Measurements from ENCODE around the gene HIVEP1. TPM values are rescaled to one million over a fixed set of nuclear protein-coding genes. Genes with fewer than 3 reads are reported as not detected.

The HIVEP1 gene
- total RNA-seq, 3 donors from 2014 or later, result 24.2 to 26.1 (median 25.8) TPM

DNA sequence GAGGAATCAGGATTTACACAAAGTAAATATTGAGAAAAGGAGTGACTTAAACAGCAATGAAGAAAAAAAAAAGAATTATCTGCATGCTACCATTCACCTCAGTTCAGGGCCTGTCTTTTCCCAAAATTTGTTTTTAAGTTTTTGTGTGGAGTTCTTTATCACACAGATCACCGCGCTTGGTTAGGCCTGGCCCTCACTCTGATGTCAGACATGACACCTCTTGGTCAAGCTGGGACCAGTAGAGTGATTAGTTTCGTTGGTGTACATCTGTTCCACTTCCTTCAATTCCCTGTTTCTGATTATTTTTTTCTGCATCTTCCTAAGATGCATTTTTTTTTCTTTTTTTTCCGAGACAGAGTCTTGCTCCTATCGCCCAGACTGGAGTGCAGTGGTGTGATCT is 34.9 kb upstream of the HIVEP1 start:
- DNase-seq, result no peak
- Mint-ChIP-seq H3K9me3 (no peaks in the 10 kb centered on the region), H3K4me1 (ENCODE audit: low read depth) (peaks cover 19% of the 10 kb centered on the region), H3K4me3 (no peak overlapping the region), H3K36me3 (ENCODE audit: insufficient read depth) (no peaks in the 10 kb centered on the region), H3K27me3 (ENCODE audit: low read depth) (no peaks in the 10 kb centered on the region)
- no peak for ATAC-seq

DNA sequence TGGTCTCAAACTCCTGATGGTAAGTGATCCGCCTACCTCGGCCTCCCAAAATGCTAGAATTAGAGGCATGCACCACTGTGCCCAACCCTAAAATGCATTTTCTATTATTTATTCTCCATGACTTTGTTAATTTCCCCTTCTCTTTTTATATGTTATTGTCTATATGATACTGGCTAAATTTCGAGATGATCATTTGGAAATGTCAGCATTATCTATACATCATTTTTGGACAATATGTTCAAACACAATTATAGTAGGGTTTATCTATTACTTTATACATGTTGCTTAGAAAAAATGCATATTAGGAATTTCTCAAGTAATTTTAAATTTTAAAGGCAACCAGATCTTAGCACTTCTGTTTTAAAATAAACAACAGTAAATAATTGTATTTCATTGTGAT is 34.4 kb upstream of the HIVEP1 start:
- DNase-seq (no peak), ATAC-seq (no peak)
- Mint-ChIP-seq H3K27me3 (ENCODE audit: low read depth) (no peaks in the 10 kb centered on the region), H3K9me3 (no peaks in the 10 kb centered on the region), H3K4me3 (no peak overlapping the region), H3K36me3 (ENCODE audit: insufficient read depth) (no peaks in the 10 kb centered on the region), H3K4me1 (ENCODE audit: low read depth) (peaks cover 19% of the 10 kb centered on the region)

DNA sequence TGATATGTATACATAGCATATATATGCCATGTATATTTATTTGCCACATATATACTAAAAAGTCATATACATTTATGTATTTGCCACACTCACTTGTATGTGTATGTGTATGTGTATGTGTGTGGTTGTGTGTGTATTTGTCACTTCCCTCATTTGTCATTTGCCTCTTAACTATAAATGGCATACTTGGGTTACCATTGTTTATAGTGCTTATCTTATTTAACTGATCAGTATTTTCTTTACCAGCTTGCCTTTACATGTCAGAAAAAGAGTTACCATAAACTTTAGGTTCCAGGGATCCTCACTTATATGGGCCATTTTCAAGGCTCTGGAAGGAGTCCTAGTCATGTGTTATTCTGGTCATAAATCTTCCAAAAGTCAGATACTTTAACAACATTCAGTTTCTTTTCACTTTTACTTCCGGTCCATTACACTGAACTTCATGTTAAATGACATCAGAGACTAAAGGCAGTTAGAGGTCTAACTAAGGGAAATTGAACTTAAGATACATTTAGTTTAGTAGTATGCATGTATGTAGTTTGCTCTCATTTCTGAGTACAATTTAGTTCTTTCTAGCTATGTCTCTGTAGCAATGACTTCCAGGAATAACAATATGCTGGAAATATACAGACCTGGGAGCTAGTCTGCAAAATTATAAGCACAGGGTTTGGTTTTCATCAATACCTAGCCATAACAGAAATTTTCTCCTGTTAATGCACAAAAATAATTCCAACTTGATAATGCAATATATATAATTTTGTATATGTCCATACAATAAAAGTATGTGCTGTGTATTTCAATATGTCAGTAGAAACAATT is 33.7 kb upstream of the HIVEP1 start:
- Mint-ChIP-seq H3K9me3 (no peaks in the 10 kb centered on the region), H3K4me3 (no peak overlapping the region), H3K27me3 (ENCODE audit: low read depth) (no peaks in the 10 kb centered on the region), H3K36me3 (ENCODE audit: insufficient read depth) (no peaks in the 10 kb centered on the region), H3K4me1 (ENCODE audit: low read depth) (peaks cover 19% of the 10 kb centered on the region)
- DNase-seq (no peak), ATAC-seq (no peak)

DNA sequence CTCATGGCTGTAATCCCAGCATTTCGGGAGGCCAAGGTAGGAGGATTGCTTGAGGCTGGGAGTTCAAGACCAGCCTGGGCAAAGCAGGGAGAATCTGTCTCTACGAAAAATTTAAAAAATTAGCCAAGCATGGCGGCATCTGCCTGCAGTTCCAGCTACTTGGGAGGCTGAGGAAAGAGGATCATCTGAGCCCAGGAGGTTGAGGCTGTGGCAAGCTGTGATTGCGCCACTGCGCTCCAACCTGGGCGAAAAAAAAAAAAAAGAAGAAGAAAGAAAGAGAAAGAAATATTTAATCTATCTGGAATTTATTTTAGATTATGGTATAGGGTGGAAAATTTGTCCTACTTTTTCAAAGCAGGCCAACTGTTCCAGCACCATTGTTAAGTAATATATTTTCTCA is 32.2 kb upstream of the HIVEP1 start:
- no peak for DNase-seq
- Mint-ChIP-seq H3K4me3 (no peak overlapping the region), H3K4me1 (ENCODE audit: low read depth) (peaks cover 18% of the 10 kb centered on the region), H3K36me3 (ENCODE audit: insufficient read depth) (no peaks in the 10 kb centered on the region), H3K27me3 (ENCODE audit: low read depth) (peaks cover under 1% of the 10 kb centered on the region), H3K9me3 (no peaks in the 10 kb centered on the region)
- no peak for ATAC-seq

DNA sequence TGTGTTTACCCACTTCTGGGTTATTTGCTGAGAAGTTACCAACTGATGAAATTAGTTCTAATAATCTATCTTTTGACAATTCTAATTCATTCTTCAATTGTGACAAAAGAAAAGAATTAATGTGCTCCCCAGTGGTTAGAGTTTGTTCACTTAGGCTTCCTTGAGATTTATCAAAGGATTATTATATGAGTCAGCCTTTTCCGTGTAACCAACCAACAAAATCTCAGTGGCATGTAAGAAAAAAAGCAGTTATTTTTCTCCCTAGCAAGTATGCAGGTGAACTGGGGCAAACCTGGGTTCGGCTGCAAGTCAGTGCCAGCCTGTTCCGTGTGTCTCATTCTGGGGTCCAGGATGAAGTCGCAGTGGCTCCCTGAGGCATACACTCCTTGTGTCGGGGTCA is 28.8 kb upstream of the HIVEP1 start:
- DNase-seq (no peak), ATAC-seq (no peak)
- H3K36me3 Mint-ChIP-seq (ENCODE audit: insufficient read depth), result no peaks in the 10 kb centered on the region
- H3K4me1 Mint-ChIP-seq (ENCODE audit: low read depth), result peaks cover 2% of the 10 kb centered on the region
- H3K4me3 Mint-ChIP-seq, result no peak overlapping the region
- no peaks in the 10 kb centered on the region for H3K9me3 Mint-ChIP-seq
- H3K27me3 Mint-ChIP-seq (ENCODE audit: low read depth), result peaks cover 3% of the 10 kb centered on the region

DNA sequence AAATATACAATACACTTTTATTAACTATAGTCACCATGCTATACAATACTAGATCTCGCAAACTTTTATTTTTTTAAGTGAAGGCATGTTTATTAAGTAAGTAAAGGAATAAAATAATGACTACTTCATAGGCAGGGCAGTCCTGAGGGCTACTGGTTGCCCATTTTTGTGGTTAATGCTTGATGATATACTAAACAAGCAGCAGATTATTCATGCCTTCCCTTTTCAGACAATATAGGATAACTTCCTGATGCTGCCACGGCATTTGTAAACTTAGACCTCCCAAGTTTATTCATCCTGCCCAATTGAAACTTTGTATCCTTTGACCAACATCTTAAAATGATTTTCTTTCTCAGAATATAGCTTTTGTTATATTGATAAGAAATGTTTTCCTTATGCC is 24.7 kb upstream of the HIVEP1 start:
- no peak for ATAC-seq
- Mint-ChIP-seq H3K9me3 (no peaks in the 10 kb centered on the region), H3K4me3 (no peak overlapping the region), H3K36me3 (ENCODE audit: insufficient read depth) (no peaks in the 10 kb centered on the region), H3K4me1 (ENCODE audit: low read depth) (peaks cover 3% of the 10 kb centered on the region), H3K27me3 (ENCODE audit: low read depth) (peaks cover 4% of the 10 kb centered on the region)
- DNase-seq, result no peak

DNA sequence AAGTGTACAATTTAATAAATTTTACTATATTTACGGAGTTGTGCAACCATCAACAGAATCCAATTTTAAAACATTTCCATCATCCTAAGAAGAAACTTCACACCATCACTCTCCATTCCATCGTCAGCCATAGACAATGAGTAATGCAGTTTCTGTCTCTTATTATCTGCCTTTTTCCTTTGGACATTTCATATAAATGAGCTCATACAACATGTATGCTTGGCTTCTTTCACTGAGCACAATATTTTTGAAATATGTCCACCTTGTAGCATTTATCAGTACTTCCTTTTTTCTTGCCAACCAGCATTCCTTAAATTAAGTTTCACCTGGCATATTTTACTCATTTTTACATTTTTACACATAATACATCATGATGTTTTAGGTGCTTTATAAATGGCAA is 22.7 kb upstream of the HIVEP1 start:
- no peak for ATAC-seq
- Mint-ChIP-seq H3K4me3 (no peak overlapping the region), H3K27me3 (ENCODE audit: low read depth) (peaks cover 4% of the 10 kb centered on the region), H3K4me1 (ENCODE audit: low read depth) (peaks cover 3% of the 10 kb centered on the region), H3K9me3 (no peaks in the 10 kb centered on the region), H3K36me3 (ENCODE audit: insufficient read depth) (no peaks in the 10 kb centered on the region)
- no peak for DNase-seq

DNA sequence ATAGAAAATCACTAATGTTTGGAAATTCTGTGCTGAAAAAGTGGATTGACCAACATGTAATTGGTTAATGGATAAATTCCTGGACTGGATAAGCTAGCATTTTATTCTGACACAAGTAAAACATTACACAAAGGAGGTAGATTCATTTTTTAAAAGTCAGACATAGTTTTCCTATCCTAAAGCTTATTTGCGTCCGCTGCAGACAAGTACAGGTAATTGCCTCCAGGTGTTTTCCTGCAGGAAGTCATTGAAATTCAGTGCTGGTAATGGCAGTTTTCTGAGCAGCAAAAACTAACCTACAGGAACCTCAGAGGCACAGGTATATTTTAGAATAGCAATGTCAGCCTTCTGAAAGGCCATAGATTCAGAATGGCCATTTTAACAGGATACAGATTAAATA is 20.0 kb upstream of the HIVEP1 start:
- DNase-seq, result no peak
- no peak overlapping the region for H3K4me3 Mint-ChIP-seq
- peaks cover 2% of the 10 kb centered on the region for H3K27me3 Mint-ChIP-seq (ENCODE audit: low read depth)
- H3K36me3 Mint-ChIP-seq (ENCODE audit: insufficient read depth), result no peaks in the 10 kb centered on the region
- H3K4me1 Mint-ChIP-seq (ENCODE audit: low read depth), result peaks cover 3% of the 10 kb centered on the region
- H3K9me3 Mint-ChIP-seq, result no peaks in the 10 kb centered on the region
- no peak for ATAC-seq

DNA sequence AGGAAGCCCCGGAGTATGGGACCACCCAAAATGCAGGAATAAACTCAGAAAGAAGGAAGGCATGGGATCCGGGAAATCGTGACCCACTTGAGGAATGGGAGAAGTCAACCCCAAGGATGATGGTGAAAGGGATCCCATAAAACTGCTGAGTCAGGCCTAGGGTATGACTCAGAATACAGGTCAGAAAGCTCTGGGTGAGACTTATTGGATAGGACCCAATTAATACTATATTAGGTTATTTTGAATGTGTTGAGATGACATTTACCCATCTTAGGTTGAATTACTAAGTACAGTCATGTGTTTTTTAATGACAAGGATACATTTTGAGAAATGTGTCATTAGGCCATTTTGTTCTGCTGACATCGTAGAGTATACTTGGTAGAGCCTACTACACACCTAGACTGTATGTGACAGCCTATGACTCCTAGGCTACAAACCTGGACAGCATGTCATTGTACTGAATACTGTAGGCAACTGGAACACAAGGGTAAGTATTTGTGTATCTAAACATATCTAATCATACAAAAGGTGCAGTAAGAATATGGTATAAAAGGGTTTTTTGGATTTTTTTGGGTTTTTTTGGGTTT is 17.1 kb upstream of the HIVEP1 start:
- H3K4me3 Mint-ChIP-seq, result no peak overlapping the region
- ATAC-seq, result no peak
- no peaks in the 10 kb centered on the region for H3K9me3 Mint-ChIP-seq
- no peak for DNase-seq
- H3K4me1 Mint-ChIP-seq (ENCODE audit: low read depth), result no peaks in the 10 kb centered on the region
- no peaks in the 10 kb centered on the region for H3K36me3 Mint-ChIP-seq (ENCODE audit: insufficient read depth)
- peaks cover 2% of the 10 kb centered on the region for H3K27me3 Mint-ChIP-seq (ENCODE audit: low read depth)

DNA sequence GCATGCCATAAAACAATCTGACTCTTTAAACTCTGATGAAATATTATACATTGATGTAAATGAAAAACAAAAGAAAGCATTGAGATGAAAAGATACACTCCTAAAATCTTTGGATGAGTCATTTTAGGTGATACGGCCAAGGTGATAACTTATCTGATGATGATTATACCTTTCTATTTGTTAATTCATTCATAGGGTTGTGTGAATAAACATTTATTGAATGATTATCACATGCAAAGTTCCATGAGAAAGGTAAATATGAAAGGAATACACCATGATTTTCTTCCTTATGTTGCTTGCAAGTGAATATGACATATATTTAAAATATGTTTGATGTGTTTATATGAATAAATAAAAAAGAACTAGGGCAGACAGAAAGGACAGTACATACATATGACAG is 15.4 kb upstream of the HIVEP1 start:
- DNase-seq, result no peak
- peaks cover 3% of the 10 kb centered on the region for H3K4me1 Mint-ChIP-seq (ENCODE audit: low read depth)
- H3K4me3 Mint-ChIP-seq, result no peak overlapping the region
- ATAC-seq, result no peak
- no peaks in the 10 kb centered on the region for H3K27me3 Mint-ChIP-seq (ENCODE audit: low read depth)
- no peaks in the 10 kb centered on the region for H3K9me3 Mint-ChIP-seq
- H3K36me3 Mint-ChIP-seq (ENCODE audit: insufficient read depth), result no peaks in the 10 kb centered on the region

DNA sequence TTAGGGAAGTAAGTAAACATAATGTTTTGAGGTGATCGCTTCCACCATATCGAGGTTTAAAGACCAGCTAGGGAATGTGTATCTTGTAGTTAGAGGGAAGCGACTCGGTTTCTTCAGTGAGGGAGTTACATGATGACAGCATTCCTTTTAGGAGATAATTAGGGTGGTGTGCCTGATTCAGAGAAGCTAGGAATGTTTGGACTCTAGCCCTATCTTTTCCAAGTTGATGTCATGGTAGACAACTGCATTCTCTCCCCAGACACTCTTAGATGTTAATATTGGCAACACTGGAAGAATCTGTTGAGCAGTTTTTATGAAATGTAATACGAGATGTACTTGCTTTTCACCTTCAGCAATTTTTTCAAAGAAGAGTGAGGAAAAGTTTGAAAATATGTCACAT is 12.9 kb upstream of the HIVEP1 start:
- H3K4me1 Mint-ChIP-seq (ENCODE audit: low read depth), result peaks cover 3% of the 10 kb centered on the region
- H3K9me3 Mint-ChIP-seq, result no peaks in the 10 kb centered on the region
- ATAC-seq, result no peak
- H3K4me3 Mint-ChIP-seq, result no peak overlapping the region
- H3K27me3 Mint-ChIP-seq (ENCODE audit: low read depth), result no peaks in the 10 kb centered on the region
- no peak for DNase-seq
- H3K36me3 Mint-ChIP-seq (ENCODE audit: insufficient read depth), result no peaks in the 10 kb centered on the region

DNA sequence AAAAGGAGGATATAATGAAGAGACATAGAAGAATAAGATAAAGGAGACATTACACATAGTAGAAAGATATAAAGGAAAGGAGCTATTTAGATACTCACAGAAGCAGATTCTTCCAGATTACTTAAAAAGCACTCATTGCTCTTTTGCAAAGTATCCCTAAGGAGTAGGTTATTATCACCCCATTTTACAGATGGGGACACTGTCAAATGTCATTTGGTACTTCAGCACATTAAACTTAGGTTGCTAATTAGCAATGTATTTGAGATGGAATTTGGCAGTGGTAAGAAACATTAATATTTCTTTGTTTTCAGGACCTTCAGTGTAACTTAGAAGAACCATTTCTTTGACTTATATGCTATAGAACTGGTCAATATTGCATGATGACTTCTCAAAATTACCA is 11.9 kb upstream of the HIVEP1 start:
- no peaks in the 10 kb centered on the region for H3K27me3 Mint-ChIP-seq (ENCODE audit: low read depth)
- H3K4me1 Mint-ChIP-seq (ENCODE audit: low read depth), result peaks cover 3% of the 10 kb centered on the region
- ATAC-seq, result no peak
- DNase-seq, result no peak
- H3K9me3 Mint-ChIP-seq, result no peaks in the 10 kb centered on the region
- no peak overlapping the region for H3K4me3 Mint-ChIP-seq
- H3K36me3 Mint-ChIP-seq (ENCODE audit: insufficient read depth), result no peaks in the 10 kb centered on the region

DNA sequence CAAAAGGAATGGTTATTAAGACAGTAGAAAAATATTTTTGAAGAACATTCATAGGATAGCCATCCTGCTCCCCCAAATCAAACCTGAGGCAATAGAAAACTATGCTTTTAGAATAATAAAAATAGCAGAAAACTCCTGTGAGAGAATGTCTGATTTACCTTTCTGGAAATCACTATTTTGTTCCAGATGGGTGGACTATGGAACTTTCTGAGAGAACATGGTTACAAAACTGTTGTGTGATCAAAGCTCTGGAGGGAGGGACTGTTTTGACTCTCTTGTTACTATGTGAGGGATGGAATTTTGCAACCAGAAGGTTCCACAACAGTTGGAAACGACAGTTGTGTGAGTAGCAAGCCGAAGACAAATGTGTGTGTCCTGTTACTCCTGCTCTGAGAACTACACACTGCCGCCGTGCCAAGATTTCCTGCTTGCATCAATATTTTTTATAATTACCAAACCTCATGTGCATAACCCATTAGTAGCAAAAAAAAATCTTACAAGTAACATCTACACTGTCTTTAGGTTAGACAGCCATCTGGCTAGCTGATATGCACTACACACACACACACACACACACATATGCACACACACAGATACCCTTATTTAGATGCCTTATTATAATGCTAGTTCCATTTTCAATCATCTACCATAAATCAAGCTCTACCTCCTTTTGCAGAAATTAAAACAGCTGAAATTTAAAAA is 11.0 kb upstream of the HIVEP1 start:
- H3K4me1 Mint-ChIP-seq (ENCODE audit: low read depth), result peaks cover 3% of the 10 kb centered on the region
- ATAC-seq (no peak), DNase-seq (no peak)
- H3K9me3 Mint-ChIP-seq, result no peaks in the 10 kb centered on the region
- no peak overlapping the region for H3K4me3 Mint-ChIP-seq
- H3K36me3 Mint-ChIP-seq (ENCODE audit: insufficient read depth), result no peaks in the 10 kb centered on the region
- H3K27me3 Mint-ChIP-seq (ENCODE audit: low read depth), result no peaks in the 10 kb centered on the region

DNA sequence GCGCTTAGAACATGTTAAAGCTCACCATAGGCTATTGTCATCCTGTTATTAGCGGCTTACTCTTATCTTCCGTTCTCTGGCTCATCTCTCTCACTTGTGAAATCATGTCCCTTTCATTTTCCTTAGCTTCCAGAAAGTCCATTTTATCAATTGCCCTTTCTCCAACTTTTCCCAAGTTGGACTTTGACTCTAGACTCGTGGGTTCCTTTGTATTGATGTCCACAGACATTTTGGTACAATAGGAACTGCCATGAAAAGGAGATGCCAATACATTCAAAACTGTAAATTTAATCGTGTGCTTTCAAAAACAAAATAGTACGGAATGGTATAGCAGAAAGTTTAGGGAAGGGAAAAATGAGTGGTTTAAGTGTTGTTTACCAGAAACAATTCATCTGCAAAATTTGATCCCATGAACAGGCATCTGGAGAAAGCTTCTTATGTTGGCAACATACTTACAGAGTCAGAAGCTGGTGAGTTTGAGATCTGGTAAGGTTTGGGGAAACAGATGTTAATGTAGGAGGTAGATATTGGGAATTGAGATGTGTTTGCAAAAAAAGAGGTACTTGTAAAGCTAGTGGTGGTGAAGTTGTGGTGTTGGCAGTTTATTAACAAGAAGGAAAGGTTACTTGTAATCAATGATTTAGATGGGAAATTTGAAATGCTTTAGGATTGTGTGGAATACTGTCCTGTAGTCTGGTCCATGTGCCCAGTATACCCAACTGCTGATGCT is 10.2 kb upstream of the HIVEP1 start:
- no peak for DNase-seq
- ATAC-seq, result no peak
- no peak overlapping the region for H3K4me3 Mint-ChIP-seq

More for the DNA sequence above, 10.2 kb upstream of the HIVEP1 start:
- Mint-ChIP-seq H3K4me1 (ENCODE audit: low read depth) (peaks cover 3% of the 10 kb centered on the region), H3K9me3 (no peaks in the 10 kb centered on the region), H3K36me3 (ENCODE audit: insufficient read depth) (no peaks in the 10 kb centered on the region), H3K27me3 (ENCODE audit: low read depth) (no peaks in the 10 kb centered on the region)

Data from activated T-cell treated with anti-CD3 and anti-CD28 coated beads, Interleukin-2, amount 50 U/mL, for 4 hours (primary cell).